ENCODE data around the gene HIVEP1.

Gene HIVEP1

DNA sequence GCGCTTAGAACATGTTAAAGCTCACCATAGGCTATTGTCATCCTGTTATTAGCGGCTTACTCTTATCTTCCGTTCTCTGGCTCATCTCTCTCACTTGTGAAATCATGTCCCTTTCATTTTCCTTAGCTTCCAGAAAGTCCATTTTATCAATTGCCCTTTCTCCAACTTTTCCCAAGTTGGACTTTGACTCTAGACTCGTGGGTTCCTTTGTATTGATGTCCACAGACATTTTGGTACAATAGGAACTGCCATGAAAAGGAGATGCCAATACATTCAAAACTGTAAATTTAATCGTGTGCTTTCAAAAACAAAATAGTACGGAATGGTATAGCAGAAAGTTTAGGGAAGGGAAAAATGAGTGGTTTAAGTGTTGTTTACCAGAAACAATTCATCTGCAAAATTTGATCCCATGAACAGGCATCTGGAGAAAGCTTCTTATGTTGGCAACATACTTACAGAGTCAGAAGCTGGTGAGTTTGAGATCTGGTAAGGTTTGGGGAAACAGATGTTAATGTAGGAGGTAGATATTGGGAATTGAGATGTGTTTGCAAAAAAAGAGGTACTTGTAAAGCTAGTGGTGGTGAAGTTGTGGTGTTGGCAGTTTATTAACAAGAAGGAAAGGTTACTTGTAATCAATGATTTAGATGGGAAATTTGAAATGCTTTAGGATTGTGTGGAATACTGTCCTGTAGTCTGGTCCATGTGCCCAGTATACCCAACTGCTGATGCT is 10.2 kb upstream of the HIVEP1 start:
- no peak for DNase-seq (ENCODE audit: low read depth)

GRCh38 chr6:12007473-12007872 is 4.6 kb upstream of the HIVEP1 start:
- TF ChIP-seq, protein P1, sequence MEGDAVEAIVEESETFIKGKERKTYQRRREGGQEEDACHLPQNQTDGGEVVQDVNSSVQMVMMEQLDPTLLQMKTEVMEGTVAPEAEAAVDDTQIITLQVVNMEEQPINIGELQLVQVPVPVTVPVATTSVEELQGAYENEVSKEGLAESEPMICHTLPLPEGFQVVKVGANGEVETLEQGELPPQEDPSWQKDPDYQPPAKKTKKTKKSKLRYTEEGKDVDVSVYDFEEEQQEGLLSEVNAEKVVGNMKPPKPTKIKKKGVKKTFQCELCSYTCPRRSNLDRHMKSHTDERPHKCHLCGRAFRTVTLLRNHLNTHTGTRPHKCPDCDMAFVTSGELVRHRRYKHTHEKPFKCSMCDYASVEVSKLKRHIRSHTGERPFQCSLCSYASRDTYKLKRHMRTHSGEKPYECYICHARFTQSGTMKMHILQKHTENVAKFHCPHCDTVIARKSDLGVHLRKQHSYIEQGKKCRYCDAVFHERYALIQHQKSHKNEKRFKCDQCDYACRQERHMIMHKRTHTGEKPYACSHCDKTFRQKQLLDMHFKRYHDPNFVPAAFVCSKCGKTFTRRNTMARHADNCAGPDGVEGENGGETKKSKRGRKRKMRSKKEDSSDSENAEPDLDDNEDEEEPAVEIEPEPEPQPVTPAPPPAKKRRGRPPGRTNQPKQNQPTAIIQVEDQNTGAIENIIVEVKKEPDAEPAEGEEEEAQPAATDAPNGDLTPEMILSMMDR (IDR thresholded peaks at IDR 0.05; ENCODE audit: low read length, missing control alignments) = no peak

More for the DNA sequence above, 10.2 kb upstream of the HIVEP1 start:
- TF ChIP-seq, protein P1 (IDR thresholded peaks at IDR 0.05; ENCODE audit: low read length, missing control alignments) = no peak
- no peak overlapping the region for H3K4me3 ChIP-seq (replicated peaks; ENCODE audit: low read depth, low read length)

GRCh38 chr6:12007887-12008286 is 4.2 kb upstream of the HIVEP1 start:
- TF ChIP-seq, protein P1 (IDR thresholded peaks at IDR 0.05; ENCODE audit: low read length, missing control alignments) = no peak
- no peak for DNase-seq (ENCODE audit: low read depth)
- peak overlapping the region; percentile 70 for H3K4me3 ChIP-seq (replicated peaks; ENCODE audit: low read depth, low read length)

More at GRCh38 chr6:12007473-12007872, 4.6 kb upstream of the HIVEP1 start:
- DNase-seq (ENCODE audit: low read depth) = no peak
- no peak overlapping the region for H3K4me3 ChIP-seq (replicated peaks; ENCODE audit: low read depth, low read length)

DNA sequence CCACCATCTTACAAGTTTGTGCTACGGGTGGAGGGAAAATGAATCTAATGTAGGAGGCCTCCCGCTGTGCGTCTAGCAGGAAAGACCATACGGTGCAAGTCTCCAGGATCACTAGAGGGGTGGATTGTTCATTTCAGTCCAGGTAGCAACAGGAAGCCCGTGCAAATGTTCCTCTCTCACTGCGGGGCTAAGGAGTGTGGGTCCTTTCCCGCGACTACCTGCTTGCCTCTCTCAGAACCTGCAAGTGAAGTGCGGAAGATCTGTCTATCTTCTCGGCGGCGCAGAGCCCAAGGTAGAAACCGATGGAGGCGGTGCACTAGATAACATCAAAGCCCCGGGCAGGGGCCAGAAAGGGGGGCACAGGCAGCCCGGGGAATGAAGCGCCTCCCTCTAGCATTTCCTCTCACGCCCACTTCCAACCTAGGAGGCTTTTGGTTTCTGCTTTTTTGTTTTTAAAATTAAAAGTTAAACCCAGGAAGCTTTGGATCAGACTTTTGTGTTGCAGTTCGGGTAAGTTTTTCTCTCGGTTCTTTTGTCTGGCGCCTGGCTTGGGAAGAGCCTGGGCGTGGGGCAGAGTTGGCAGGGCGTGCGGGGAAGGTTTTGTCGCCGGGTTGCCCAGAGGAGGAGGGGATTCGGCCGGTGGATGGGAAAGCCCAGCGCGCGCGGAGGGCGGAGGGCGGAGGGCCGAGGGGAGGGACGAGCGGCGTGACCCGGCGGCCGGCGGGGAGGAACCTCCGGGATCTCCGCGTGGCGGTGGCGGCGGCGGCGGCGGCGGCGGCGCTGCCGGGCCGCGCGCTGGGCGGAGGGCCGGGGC is 3.5 kb upstream of the HIVEP1 start:
- DNase-seq (ENCODE audit: low read depth) = peak; percentile 69
- TF ChIP-seq, protein P1 (IDR thresholded peaks at IDR 0.05; ENCODE audit: low read length, missing control alignments) = no peak
- peak overlapping the region; percentile 70 for H3K4me3 ChIP-seq (replicated peaks; ENCODE audit: low read depth, low read length)

GRCh38 chr6:12009180-12009685 is 2.9 kb upstream of the HIVEP1 start:
- DNase-seq (ENCODE audit: low read depth) = no peak
- TF ChIP-seq, protein P1 (IDR thresholded peaks at IDR 0.05; ENCODE audit: low read length, missing control alignments) = no peak
- peak overlapping the region; percentile 60 for H3K4me3 ChIP-seq (replicated peaks; ENCODE audit: low read depth, low read length)

- H3K4me3 ChIP-seq (replicated peaks; ENCODE audit: low read depth, low read length) = peak overlapping the region; percentile 60
- DNase-seq (ENCODE audit: low read depth) = peak; percentile 77
- TF ChIP-seq, protein P1 (IDR thresholded peaks at IDR 0.05; ENCODE audit: low read length, missing control alignments) = no peak
Observed at GRCh38 chr6:12009876-12010634, 2.1 kb upstream of the HIVEP1 start.

All from fibroblast of pulmonary artery (primary cell).